GM12874 (cell line): ENCODE results near the gene CELF2.

Experiments used
- CTCF ChIP-seq: IDR thresholded peaks from 2 replicates; pipeline ENCODE4 v1.5.1; 2011; ENCODE audit warnings: low read depth, mild to moderate bottlenecking, control low read depth, low read length, moderate library complexity; ENCODE audit not compliant: insufficient read depth

The CELF2 gene

GRCh38 chr10:11204351-11204942 lies 186.8 kb downstream of the CELF2 start:
- no peak for TF ChIP-seq CTCF

- TF ChIP-seq CTCF, result no peak
Observed at GRCh38 chr10:11205030-11205772, 187.5 kb downstream of the CELF2 start.

- no peak for TF ChIP-seq CTCF
Observed at GRCh38 chr10:11206676-11207559, 189.2 kb downstream of the CELF2 start.

- no peak for TF ChIP-seq CTCF
Observed at GRCh38 chr10:11207560-11207844, 189.8 kb downstream of the CELF2 start.

- TF ChIP-seq CTCF, result no peak
Observed at GRCh38 chr10:11208243-11208642, 190.6 kb downstream of the CELF2 start.

GRCh38 chr10:11208908-11209829 lies 191.5 kb downstream of the CELF2 start:
- no peak for TF ChIP-seq CTCF

- TF ChIP-seq CTCF, result no peak
Observed at GRCh38 chr10:11209830-11210181, 192.1 kb downstream of the CELF2 start.
